Measurements from ENCODE around the gene LARP6. TPM values are rescaled to one million over a fixed set of nuclear protein-coding genes. Genes with fewer than 3 reads are reported as not detected.

Gene LARP6
- 40.0 and 69.3 TPM in 2 replicates for total RNA-seq

DNA sequence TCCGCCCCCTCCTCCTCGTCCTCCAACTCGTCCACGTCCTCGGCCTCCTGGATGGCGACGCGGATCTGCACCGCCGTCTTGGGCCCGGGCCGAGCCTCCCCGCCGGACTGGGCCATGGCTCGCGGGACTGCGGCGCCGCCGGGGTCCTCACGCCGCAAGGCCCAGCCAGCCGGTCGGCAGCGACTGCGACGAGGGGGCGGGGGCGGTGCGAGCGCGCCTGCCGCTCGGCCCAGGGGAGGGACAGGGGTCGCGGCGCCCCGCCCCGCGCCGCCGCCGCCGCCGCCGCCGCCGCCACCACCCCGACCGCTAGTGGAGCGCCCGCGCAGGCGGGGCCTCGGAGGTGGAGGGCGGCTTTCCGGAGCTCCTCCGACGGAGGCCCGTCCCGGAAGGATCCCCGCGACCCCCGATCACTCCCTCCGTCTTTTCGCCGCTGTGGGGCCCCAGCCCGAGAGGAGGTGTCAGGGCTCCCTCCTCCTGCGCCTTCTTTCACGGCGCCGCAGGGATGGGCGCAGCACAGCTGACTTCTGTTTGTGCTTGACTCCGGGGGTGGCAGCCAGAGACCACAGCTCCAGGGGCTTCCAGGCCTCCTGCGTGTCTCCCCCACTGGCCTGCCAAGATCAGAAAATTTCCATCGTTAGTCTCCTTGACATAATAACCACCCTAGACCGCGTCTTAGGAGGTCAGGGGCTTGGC, at the start of gene LARP6:
TSS of gene LARP6 (minus strand) at position 185 of the 693 bp plus-strand sequence. CDS start at position 116, 69 bp downstream.

GRCh38 chr15:70892002-70892911, 38.3 kb upstream of the LARP6 start, which contains the start of the genes LRRC49 and THAP10:
LRRC49 (plus strand) TSS chr15:70892826; CDS start chr15:70892895, 69 bp downstream.
THAP10 (minus strand) TSS chr15:70892433; CDS start chr15:70892272, 161 bp downstream.

Other genes starting within 250 kb of the LARP6 start
- 17.3 and 56.5 TPM in 2 replicates for gene UACA, start 90.6 kb downstream of the LARP6 start, total RNA-seq
- 3.1 and 5.4 TPM in 2 replicates for gene THAP10, start 38.3 kb upstream of the LARP6 start, total RNA-seq
- 8.7 and 23.9 TPM in 2 replicates for gene LRRC49, start 38.7 kb upstream of the LARP6 start, total RNA-seq

Measured in epithelial cell of alveolus of lung (primary cell).